WTC11 (cell line): ENCODE results near the gene TAAR9. TPM values are rescaled to one million over a fixed set of nuclear protein-coding genes. Genes with fewer than 3 reads are reported as not detected.
A peak's percentile ranks its signal among the peaks of the same experiment; 100 is the strongest.

Experiments used
- ATAC-seq: fragments of 200-7000 bp; cut with Tn5 transposase; 2 replicates; pipeline ENCODE4 v1.10.0; 2021; ENCODE audit warnings: mild to moderate bottlenecking, moderate library complexity
- CTCF ChIA-PET: fragments of 300-600 bp; sonication (Branson Sonifier 250); formaldehyde crosslinking; loops from one replicate; lab custom pipeline; 2021; ENCODE audit warnings: antibody characterized with exemption; lab: Charles Lee
- POLR2A ChIA-PET: fragments of 350-600 bp; sonication (Branson Sonifier 250); formaldehyde crosslinking; loops from one replicate; lab custom pipeline; 2021; ENCODE audit warnings: antibody characterized with exemption; lab: Charles Lee
- DNase-seq: peaks from one replicate; pipeline ENCODE4 v3.0.0; 2021; ENCODE audit warnings: low spot score
- H3K27ac Mint-ChIP-seq: 2 replicates; pipeline ENCODE4 v1.8.0; 2021; ENCODE audit warnings: mixed read lengths
- H3K27me3 Mint-ChIP-seq: 2 replicates; pipeline ENCODE4 v1.8.0; 2021; ENCODE audit warnings: low read depth, mild to moderate bottlenecking, moderate library complexity, mixed read lengths
- H3K36me3 Mint-ChIP-seq: 2 replicates; pipeline ENCODE4 v1.8.0; 2021; ENCODE audit warnings: mixed read lengths
- H3K4me1 Mint-ChIP-seq: 2 replicates; pipeline ENCODE4 v1.8.0; 2022; ENCODE audit warnings: mixed read lengths
- H3K4me3 Mint-ChIP-seq: 2 replicates; pipeline ENCODE4 v1.8.0; 2021; ENCODE audit warnings: mild to moderate bottlenecking, moderate library complexity, mixed read lengths
- H3K9me3 Mint-ChIP-seq: 2 replicates; pipeline ENCODE4 v1.8.0; 2021; ENCODE audit warnings: mixed read lengths
- AR ChIP-seq: fragments of 250-450 bp; sonication (Bioruptor Pico); IDR thresholded peaks from 2 replicates; pipeline ENCODE4 v1.9.0; 2021; ENCODE audit warnings: mild to moderate bottlenecking
- CTCF ChIP-seq: fragments of 200-600 bp; IDR thresholded peaks from 2 replicates; pipeline ENCODE4 v1.8.0; 2022; ENCODE audit warnings: antibody characterized with exemption
- ETV6 ChIP-seq: sonication (generic); formaldehyde crosslinking; IDR thresholded peaks from 2 replicates; pipeline ENCODE4 v1.8.1; 2022; ENCODE audit warnings: mild to moderate bottlenecking, missing genetic modification reagents
- FOXK1 ChIP-seq: sonication (generic); formaldehyde crosslinking; IDR thresholded peaks from 2 replicates; pipeline ENCODE4 v1.8.0; 2022; ENCODE audit warnings: mild to moderate bottlenecking, moderate library complexity, missing genetic modification reagents
- FOXP1 ChIP-seq: sonication (generic); formaldehyde crosslinking; IDR thresholded peaks from 2 replicates; pipeline ENCODE4 v1.8.0; 2022; ENCODE audit warnings: missing genetic modification reagents, mild to moderate bottlenecking, moderate library complexity, borderline replicate concordance
- GRHL2 ChIP-seq: fragments of 250-450 bp; sonication (Bioruptor Pico); IDR thresholded peaks from 2 replicates; pipeline ENCODE4 v1.8.0; 2022; ENCODE audit warnings: mild to moderate bottlenecking, moderate library complexity; ENCODE audit not compliant: insufficient replicate concordance, severe bottlenecking
- GTF2I ChIP-seq: fragments of 250-450 bp; sonication (Bioruptor Pico); conservative IDR thresholded peaks from 2 replicates; pipeline ENCODE4 v1.4.0; 2021; ENCODE audit warnings: mild to moderate bottlenecking
- IRF2 ChIP-seq: sonication (generic); formaldehyde crosslinking; IDR thresholded peaks from 2 replicates; pipeline ENCODE4 v1.8.0; 2022; ENCODE audit warnings: low read depth, missing genetic modification reagents, borderline replicate concordance
- NR1H2 ChIP-seq: sonication (generic); formaldehyde crosslinking; IDR thresholded peaks from 2 replicates; pipeline ENCODE4 v1.9.0; 2021; ENCODE audit warnings: mild to moderate bottlenecking, moderate library complexity, missing genetic modification reagents
- NR3C1 ChIP-seq: sonication (generic); formaldehyde crosslinking; conservative IDR thresholded peaks from 2 replicates; pipeline ENCODE4 v1.8.1; 2023; ENCODE audit warnings: low read depth, mild to moderate bottlenecking, missing genetic modification reagents
- PREB ChIP-seq: sonication (generic); formaldehyde crosslinking; IDR thresholded peaks from 2 replicates; pipeline ENCODE4 v1.8.1; 2022; ENCODE audit warnings: mild to moderate bottlenecking, missing genetic modification reagents, moderate library complexity, borderline replicate concordance
- SP1 ChIP-seq: sonication (generic); formaldehyde crosslinking; conservative IDR thresholded peaks from 2 replicates; pipeline ENCODE4 v1.8.1; 2022; ENCODE audit warnings: missing genetic modification reagents
- TEAD4 ChIP-seq: sonication (generic); formaldehyde crosslinking; IDR thresholded peaks from 2 replicates; pipeline ENCODE4 v1.8.0; 2022; ENCODE audit warnings: mild to moderate bottlenecking, missing genetic modification reagents
- TP53 ChIP-seq: sonication (generic); formaldehyde crosslinking; IDR thresholded peaks from 2 replicates; pipeline ENCODE4 v1.8.1; 2023; ENCODE audit warnings: mild to moderate bottlenecking, missing genetic modification reagents
- ZMAT4 ChIP-seq: fragments of 250-450 bp; sonication (Bioruptor Pico); IDR thresholded peaks from 2 replicates; pipeline ENCODE4 v1.9.0; 2021; ENCODE audit warnings: mild to moderate bottlenecking
- ZNF138 ChIP-seq: sonication (generic); formaldehyde crosslinking; conservative IDR thresholded peaks from 2 replicates; pipeline ENCODE4 v1.8.1; 2022; ENCODE audit warnings: mild to moderate bottlenecking, moderate library complexity, missing genetic modification reagents
- ZNF317 ChIP-seq: sonication (generic); formaldehyde crosslinking; IDR thresholded peaks from 2 replicates; pipeline ENCODE4 v1.8.1; 2023; ENCODE audit warnings: low read depth, mild to moderate bottlenecking, moderate library complexity, missing genetic modification reagents, borderline replicate concordance
- ZNF532 ChIP-seq: fragments of 250-450 bp; sonication (Bioruptor Pico); IDR thresholded peaks from 2 replicates; pipeline ENCODE4 v1.9.0; 2021; ENCODE audit warnings: mild to moderate bottlenecking, borderline replicate concordance
- total RNA-seq: library from RNA; stranded (reverse); gene quantifications from 3 replicates; pipeline ENCODE4 v1.2.3, GENCODE V29; 2021
- TF ChIP-seq, protein P1 (sequence below): sonication (generic); formaldehyde crosslinking; IDR thresholded peaks from 2 replicates; pipeline ENCODE4 v1.8.1; 2023; ENCODE audit warnings: mild to moderate bottlenecking, moderate library complexity, missing genetic modification reagents
- TF ChIP-seq, protein P2 (sequence below): sonication (generic); formaldehyde crosslinking; IDR thresholded peaks from 2 replicates; pipeline ENCODE4 v1.8.0; 2022; ENCODE audit warnings: mild to moderate bottlenecking, missing genetic modification reagents

Gene TAAR9
- total RNA-seq, 1 experiment from 2014 or later: not detected

- Mint-ChIP-seq H3K36me3 (no peaks in the 10 kb centered on the region), H3K9me3 (no peaks in the 10 kb centered on the region), H3K27ac (no peak overlapping the region; the same call in 1 of the 2 replicates), H3K4me3 (no peak overlapping the region)
- CTCF ChIA-PET: interaction anchor here (1.0 to 1.4 kb wide), 2 partner anchors 189 to 242 kb away, joined by 3 to 5 read pairs; no protein-coding TSS in a partner anchor
- TF ChIP-seq ZNF138 (CRISPR knock-in tag): no peak
- no peak for TF ChIP-seq TP53 (CRISPR knock-in tag)
- TF ChIP-seq NR3C1: no peak
- TF ChIP-seq GRHL2 (CRISPR knock-in tag): no peak
- TF ChIP-seq FOXP1: no peak
- no peak for TF ChIP-seq GTF2I (CRISPR knock-in tag)
- TF ChIP-seq SP1 (CRISPR knock-in tag): no peak
- TF ChIP-seq TEAD4 (CRISPR knock-in tag): no peak
- TF ChIP-seq IRF2 (CRISPR knock-in tag): no peak
- TF ChIP-seq ETV6 (CRISPR knock-in tag): no peak
- TF ChIP-seq, all 79 proteins: peak for 0
- peaks cover 10% of the 10 kb centered on the region for H3K27me3 Mint-ChIP-seq
- peak; percentile 73 for ATAC-seq
- no peak for DNase-seq
- POLR2A ChIA-PET: no interaction called here
- H3K4me1 Mint-ChIP-seq: peaks cover 11% of the 10 kb centered on the region
These were observed 12.2 kb upstream of the TAAR9 start for GRCh38 chr6:132525866-132526265.

DNA sequence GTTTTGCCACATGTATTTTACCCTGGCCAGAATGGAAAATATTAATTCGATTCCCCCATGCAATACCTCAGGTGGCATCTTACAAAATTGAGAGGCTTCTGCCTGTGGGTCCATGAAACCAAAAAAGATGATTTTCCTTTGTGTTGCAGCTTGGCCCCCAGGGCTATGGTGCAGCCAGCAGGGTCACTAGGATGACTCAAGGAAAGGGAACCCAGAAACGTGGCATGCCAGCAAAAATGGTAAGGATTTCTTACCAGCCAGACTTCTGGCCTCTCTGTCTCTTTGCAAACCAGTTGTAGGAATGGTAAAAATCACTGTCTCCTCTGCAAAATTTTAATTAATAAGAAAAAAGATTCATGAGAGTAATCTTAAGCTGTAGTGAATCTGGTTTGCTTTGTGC lies 11.6 kb upstream of the TAAR9 start:
- no peak for TF ChIP-seq ZNF317
- no peak for TF ChIP-seq GRHL2 (CRISPR knock-in tag)
- Mint-ChIP-seq H3K9me3 (peaks cover 4% of the 10 kb centered on the region), H3K27ac (no peak overlapping the region), H3K4me1 (peaks cover 11% of the 10 kb centered on the region), H3K36me3 (no peaks in the 10 kb centered on the region; the same call in 1 of the 2 replicates), H3K27me3 (peaks cover 10% of the 10 kb centered on the region), H3K4me3 (no peak overlapping the region)
- no peak for ATAC-seq
- ChIA-PET CTCF (interaction anchor here (1.0 to 1.1 kb wide), 2 partner anchors 13 to 189 kb away, joined by 3 to 5 read pairs; no protein-coding TSS in a partner anchor), POLR2A (no interaction called here)
- no peak for DNase-seq

DNA sequence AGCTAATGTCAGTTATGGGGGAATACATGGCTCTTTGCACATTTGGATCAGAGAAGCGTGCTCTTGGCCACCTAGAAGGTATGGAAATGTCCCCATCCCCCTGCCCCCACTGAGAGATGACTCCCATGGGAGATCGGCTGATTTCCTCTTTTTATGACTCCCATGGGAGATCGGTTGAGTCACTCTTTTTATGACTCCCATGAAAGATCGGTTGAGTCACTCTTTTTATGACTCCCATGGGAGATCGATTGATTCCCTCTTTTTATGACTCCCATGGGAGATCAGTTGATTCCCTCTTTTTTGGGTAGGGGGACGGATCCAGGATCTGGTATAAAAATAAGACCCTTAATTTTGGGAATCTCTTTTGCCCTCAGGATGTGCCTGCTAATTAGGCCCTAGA lies 10.3 kb upstream of the TAAR9 start:
- CTCF ChIA-PET: interaction anchor here (1.1 kb wide), 1 partner anchor 14 kb away, joined by 3 read pairs; no protein-coding TSS in a partner anchor
- POLR2A ChIA-PET: no interaction called here
- TF ChIP-seq, protein P1, sequence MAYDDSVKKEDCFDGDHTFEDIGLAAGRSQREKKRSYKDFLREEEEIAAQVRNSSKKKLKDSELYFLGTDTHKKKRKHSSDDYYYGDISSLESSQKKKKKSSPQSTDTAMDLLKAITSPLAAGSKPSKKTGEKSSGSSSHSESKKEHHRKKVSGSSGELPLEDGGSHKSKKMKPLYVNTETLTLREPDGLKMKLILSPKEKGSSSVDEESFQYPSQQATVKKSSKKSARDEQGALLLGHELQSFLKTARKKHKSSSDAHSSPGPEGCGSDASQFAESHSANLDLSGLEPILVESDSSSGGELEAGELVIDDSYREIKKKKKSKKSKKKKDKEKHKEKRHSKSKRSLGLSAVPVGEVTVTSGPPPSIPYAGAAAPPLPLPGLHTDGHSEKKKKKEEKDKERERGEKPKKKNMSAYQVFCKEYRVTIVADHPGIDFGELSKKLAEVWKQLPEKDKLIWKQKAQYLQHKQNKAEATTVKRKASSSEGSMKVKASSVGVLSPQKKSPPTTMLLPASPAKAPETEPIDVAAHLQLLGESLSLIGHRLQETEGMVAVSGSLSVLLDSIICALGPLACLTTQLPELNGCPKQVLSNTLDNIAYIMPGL (CRISPR knock-in tag): no peak
- TF ChIP-seq FOXK1 (CRISPR knock-in tag): no peak
- no peak for TF ChIP-seq CTCF
- TF ChIP-seq, protein P2, sequence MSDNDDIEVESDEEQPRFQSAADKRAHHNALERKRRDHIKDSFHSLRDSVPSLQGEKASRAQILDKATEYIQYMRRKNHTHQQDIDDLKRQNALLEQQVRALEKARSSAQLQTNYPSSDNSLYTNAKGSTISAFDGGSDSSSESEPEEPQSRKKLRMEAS (CRISPR knock-in tag): no peak
- TF ChIP-seq NR1H2: no peak
- TF ChIP-seq FOXP1: no peak
- TF ChIP-seq ZNF532 (CRISPR knock-in tag): no peak
- TF ChIP-seq ZMAT4 (CRISPR knock-in tag): no peak
- TF ChIP-seq PREB (CRISPR knock-in tag): no peak
- no peak for TF ChIP-seq AR

More for the DNA sequence above, 10.3 kb upstream of the TAAR9 start:
- Mint-ChIP-seq H3K4me3 (no peak overlapping the region), H3K27me3 (peaks cover 10% of the 10 kb centered on the region), H3K4me1 (peaks cover 11% of the 10 kb centered on the region), H3K27ac (no peak overlapping the region), H3K9me3 (peaks cover 11% of the 10 kb centered on the region), H3K36me3 (no peaks in the 10 kb centered on the region; the same call in 1 of the 2 replicates)
- ATAC-seq (no peak), DNase-seq (no peak)
